ENCODE results near the gene PLCB1.

PLCB1 gene

GRCh38 chr20:8424010-8424409 is 291.9 kb downstream of the PLCB1 start:
- Histone ChIP-seq H3K27ac (no peak overlapping the region), H3K27me3 (ENCODE audit: insufficient read depth, low read depth, severe bottlenecking) (no peaks in the 10 kb centered on the region), H3K36me3 (no peaks in the 10 kb centered on the region), H3K4me3 (ENCODE audit: low read depth, low read length) (no peak overlapping the region), H3K9me3 (ENCODE audit: severe bottlenecking) (no peaks in the 10 kb centered on the region)
- TF ChIP-seq CTCF (IDR thresholded peaks at IDR 0.05; ENCODE audit: low read depth, low read length), result no peak
- DNase-seq, result no peak

- Histone ChIP-seq H3K4me3 (ENCODE audit: low read depth, low read length) (no peak overlapping the region), H3K27me3 (ENCODE audit: insufficient read depth, low read depth, severe bottlenecking) (no peaks in the 10 kb centered on the region), H3K36me3 (no peaks in the 10 kb centered on the region), H3K9me3 (ENCODE audit: severe bottlenecking) (no peaks in the 10 kb centered on the region), H3K27ac (no peak overlapping the region)
- DNase-seq, result no peak
- no peak for TF ChIP-seq CTCF (IDR thresholded peaks at IDR 0.05; ENCODE audit: low read depth, low read length)
These were observed 292.9 kb downstream of the PLCB1 start for GRCh38 chr20:8425016-8425415.

- no peaks in the 10 kb centered on the region for H3K27me3 ChIP-seq (ENCODE audit: insufficient read depth, low read depth, severe bottlenecking)
- no peaks in the 10 kb centered on the region for H3K9me3 ChIP-seq (ENCODE audit: severe bottlenecking)
- H3K4me3 ChIP-seq (ENCODE audit: low read depth, low read length), result no peak overlapping the region
- H3K27ac ChIP-seq, result no peak overlapping the region
- DNase-seq, result no peak
- no peaks in the 10 kb centered on the region for H3K36me3 ChIP-seq
- no peak for TF ChIP-seq CTCF (IDR thresholded peaks at IDR 0.05; ENCODE audit: low read depth, low read length)
These were observed 293.7 kb downstream of the PLCB1 start for GRCh38 chr20:8425802-8426201.

- Histone ChIP-seq H3K4me3 (ENCODE audit: low read depth, low read length) (no peak overlapping the region), H3K9me3 (ENCODE audit: severe bottlenecking) (no peaks in the 10 kb centered on the region), H3K36me3 (no peaks in the 10 kb centered on the region), H3K27ac (no peak overlapping the region), H3K27me3 (ENCODE audit: insufficient read depth, low read depth, severe bottlenecking) (no peaks in the 10 kb centered on the region)
- no peak for TF ChIP-seq CTCF (IDR thresholded peaks at IDR 0.05; ENCODE audit: low read depth, low read length)
- no peak for DNase-seq
These were observed 295.5 kb downstream of the PLCB1 start for GRCh38 chr20:8427419-8428040.

GRCh38 chr20:8428988-8429387 is 296.9 kb downstream of the PLCB1 start:
- no peak for TF ChIP-seq CTCF (IDR thresholded peaks at IDR 0.05; ENCODE audit: low read depth, low read length)
- Histone ChIP-seq H3K27ac (no peak overlapping the region), H3K9me3 (ENCODE audit: severe bottlenecking) (no peaks in the 10 kb centered on the region), H3K27me3 (ENCODE audit: insufficient read depth, low read depth, severe bottlenecking) (no peaks in the 10 kb centered on the region), H3K36me3 (no peaks in the 10 kb centered on the region), H3K4me3 (ENCODE audit: low read depth, low read length) (no peak overlapping the region)
- no peak for DNase-seq
